ENCODE results near the gene TMEM184B.
A peak's percentile ranks its signal among the peaks of the same experiment; 100 is the strongest.

Gene TMEM184B

DNA sequence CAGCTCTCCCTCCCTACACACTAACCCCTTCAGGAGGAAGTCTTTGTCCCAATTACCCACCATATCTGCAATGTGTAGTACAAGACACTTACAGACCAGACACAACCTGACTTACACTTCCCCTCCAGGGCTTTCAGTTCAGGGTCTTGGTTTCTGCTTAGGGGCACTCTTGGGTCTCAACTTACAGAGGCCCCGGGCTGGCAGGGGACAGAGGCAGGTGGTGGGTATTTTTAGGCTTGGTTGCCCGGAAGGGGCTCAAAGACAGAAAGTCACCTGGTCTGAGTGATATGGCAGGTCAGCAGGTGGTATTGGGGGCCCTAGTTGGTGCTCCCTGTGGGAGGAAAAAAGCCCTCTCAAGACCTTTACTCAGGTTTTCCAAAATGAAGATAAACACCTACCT, 3.4 kb upstream of the TMEM184B start:
- Histone ChIP-seq H3K36me3 (ENCODE audit: control insufficient read depth, insufficient read depth, low read length) (no peaks in the 10 kb centered on the region), H3K4me3 (ENCODE audit: low read length) (no peak overlapping the region), H3K4me2 (ENCODE audit: low read length) (no peak overlapping the region), H3K79me2 (ENCODE audit: control insufficient read depth, insufficient read depth, low read length) (peaks cover 8% of the 10 kb centered on the region), H2BK120ac (ENCODE audit: low read depth, low read length) (no peak overlapping the region), H3K79me1 (ENCODE audit: low read length) (peaks cover 8% of the 10 kb centered on the region), H2BK15ac (replicated peaks; ENCODE audit: low read depth) (no peak overlapping the region), H3K27ac (ENCODE audit: low read depth, low read length) (no peak overlapping the region), H3K18ac (ENCODE audit: low read length) (no peak overlapping the region), H3K56ac (ENCODE audit: low read length) (no peak overlapping the region), H3K23ac (ENCODE audit: low read length) (no peak overlapping the region), H2BK5ac (ENCODE audit: low read length) (no peak overlapping the region), H4K8ac (ENCODE audit: low read depth, low read length) (no peak overlapping the region), H2AK5ac (ENCODE audit: low read length) (no peak overlapping the region), H3K9ac (ENCODE audit: low read length) (no peak overlapping the region), H3K4me1 (ENCODE audit: control insufficient read depth, low read depth, low read length) (peaks cover 3% of the 10 kb centered on the region), H4K5ac (ENCODE audit: low read length) (no peak overlapping the region), H3K4ac (ENCODE audit: low read depth, low read length) (no peak overlapping the region), H3K27me3 (ENCODE audit: insufficient read depth, low read length, poor library complexity) (no peaks in the 10 kb centered on the region)
- WGBS (ENCODE audit: extremely low coverage, insufficient coverage, low lambda C conversion rate), result no CpG with 5 or more reads among the region's 2 CpGs
- no peak for DNase-seq

DNA sequence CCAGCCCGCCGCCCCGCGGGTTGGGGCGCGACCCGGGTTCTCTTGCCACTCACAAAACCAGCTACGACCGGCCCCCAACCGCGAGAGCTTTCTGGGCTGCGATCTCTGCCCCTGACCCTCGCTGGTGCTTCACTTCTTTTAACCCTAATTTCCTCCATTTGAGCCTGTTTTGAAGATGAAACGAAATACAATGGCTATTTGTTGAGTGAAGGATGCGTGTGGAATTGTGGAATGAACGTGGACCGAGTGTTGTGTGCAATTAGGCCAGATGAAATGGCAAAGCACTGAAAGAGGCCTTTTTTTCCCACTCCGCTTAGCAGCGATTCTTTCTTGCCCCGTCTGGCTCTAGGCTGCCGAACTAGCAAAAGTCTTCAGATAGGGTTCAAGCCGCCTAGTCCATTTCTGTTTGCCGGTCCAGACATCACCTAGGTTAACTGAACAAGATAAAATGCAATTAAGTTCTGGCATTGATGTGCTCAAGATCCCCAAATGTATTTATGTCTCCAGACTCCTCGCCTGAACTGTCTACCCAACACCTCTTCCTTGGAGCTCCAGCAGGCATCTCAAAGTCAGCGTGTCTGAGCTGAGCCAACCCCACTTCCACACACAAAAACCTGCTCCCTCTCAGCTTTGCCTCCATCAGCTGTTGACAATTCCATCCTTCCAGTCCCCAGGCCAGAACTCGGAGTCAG, 471 bp upstream of the TMEM184B start:
- peak overlapping the region; percentile 98 for H3K4me2 ChIP-seq (ENCODE audit: low read length)
- peak overlapping the region; percentile 11 for H3K4me3 ChIP-seq (ENCODE audit: low read length)
- peaks cover 33% of the 10 kb centered on the region for H3K79me2 ChIP-seq (ENCODE audit: control insufficient read depth, insufficient read depth, low read length)
- H3K36me3 ChIP-seq (ENCODE audit: control insufficient read depth, insufficient read depth, low read length), result no peaks in the 10 kb centered on the region
- H3K4me1 ChIP-seq (ENCODE audit: control insufficient read depth, low read depth, low read length), result peaks cover 3% of the 10 kb centered on the region
- H2BK15ac ChIP-seq (replicated peaks; ENCODE audit: low read depth), result no peak overlapping the region
- no peak for DNase-seq
- peak overlapping the region; percentile 82 for H2AK5ac ChIP-seq (ENCODE audit: low read length)
- WGBS (ENCODE audit: extremely low coverage, insufficient coverage, low lambda C conversion rate), result no CpG with 5 or more reads among the region's 26 CpGs
- peaks cover 19% of the 10 kb centered on the region for H3K79me1 ChIP-seq (ENCODE audit: low read length)
- no peak overlapping the region for H3K23ac ChIP-seq (ENCODE audit: low read length)
- H4K5ac ChIP-seq (ENCODE audit: low read length), result peak overlapping the region; percentile 100
- H3K27me3 ChIP-seq (ENCODE audit: insufficient read depth, low read length, poor library complexity), result no peaks in the 10 kb centered on the region
- peak overlapping the region; percentile 92 for H3K56ac ChIP-seq (ENCODE audit: low read length)
- peak overlapping the region; percentile 73 for H3K4ac ChIP-seq (ENCODE audit: low read depth, low read length)
- H3K18ac ChIP-seq (ENCODE audit: low read length), result peak overlapping the region; percentile 97
- H3K9ac ChIP-seq (ENCODE audit: low read length), result peak overlapping the region; percentile 82
- H3K27ac ChIP-seq (ENCODE audit: low read depth, low read length), result no peak overlapping the region
- H2BK5ac ChIP-seq (ENCODE audit: low read length), result no peak overlapping the region
- peak overlapping the region; percentile 87 for H4K8ac ChIP-seq (ENCODE audit: low read depth, low read length)
- no peak overlapping the region for H2BK120ac ChIP-seq (ENCODE audit: low read depth, low read length)

DNA sequence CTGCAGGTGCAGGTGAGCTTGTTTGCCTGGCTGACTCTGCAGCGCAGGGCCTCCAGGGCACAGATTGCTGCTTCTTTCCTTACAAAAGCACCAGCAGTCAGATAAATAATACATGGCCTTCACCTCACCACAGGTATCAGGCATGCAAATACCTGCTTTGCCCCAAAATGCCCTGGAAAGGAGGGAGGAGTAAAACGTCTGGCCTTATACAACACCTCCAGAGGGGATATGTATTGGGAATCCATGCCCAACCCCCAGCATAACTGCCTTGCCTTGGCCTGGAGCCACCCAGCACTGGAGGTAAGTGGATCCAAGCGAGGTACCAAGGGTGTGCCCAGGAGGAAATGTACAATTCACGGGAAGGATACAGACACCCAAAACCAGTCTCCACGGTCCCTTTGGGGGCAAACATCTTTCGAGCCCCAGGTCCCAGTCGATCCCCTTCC, 860 bp downstream of the TMEM184B start:
- no peak overlapping the region for H3K4ac ChIP-seq (ENCODE audit: low read depth, low read length)
- no peak overlapping the region for H3K27ac ChIP-seq (ENCODE audit: low read depth, low read length)
- peaks cover 3% of the 10 kb centered on the region for H3K4me1 ChIP-seq (ENCODE audit: control insufficient read depth, low read depth, low read length)
- H3K36me3 ChIP-seq (ENCODE audit: control insufficient read depth, insufficient read depth, low read length), result no peaks in the 10 kb centered on the region
- peak overlapping the region; percentile 80 for H3K4me3 ChIP-seq (ENCODE audit: low read length)
- H4K5ac ChIP-seq (ENCODE audit: low read length), result no peak overlapping the region
- peak overlapping the region; percentile 94 for H3K56ac ChIP-seq (ENCODE audit: low read length)
- peak; percentile 64 for DNase-seq
- H3K27me3 ChIP-seq (ENCODE audit: insufficient read depth, low read length, poor library complexity), result no peaks in the 10 kb centered on the region
- peaks cover 23% of the 10 kb centered on the region for H3K79me1 ChIP-seq (ENCODE audit: low read length)
- peak overlapping the region; percentile 94 for H3K9ac ChIP-seq (ENCODE audit: low read length)
- H3K18ac ChIP-seq (ENCODE audit: low read length), result no peak overlapping the region
- no peak overlapping the region for H4K8ac ChIP-seq (ENCODE audit: low read depth, low read length)
- H2BK120ac ChIP-seq (ENCODE audit: low read depth, low read length), result no peak overlapping the region
- H3K79me2 ChIP-seq (ENCODE audit: control insufficient read depth, insufficient read depth, low read length), result peaks cover 37% of the 10 kb centered on the region
- no peak overlapping the region for H3K23ac ChIP-seq (ENCODE audit: low read length)
- H2BK15ac ChIP-seq (replicated peaks; ENCODE audit: low read depth), result no peak overlapping the region
- no CpG with 5 or more reads among the region's 7 CpGs for WGBS (ENCODE audit: extremely low coverage, insufficient coverage, low lambda C conversion rate)
- H3K4me2 ChIP-seq (ENCODE audit: low read length), result peak overlapping the region; percentile 28
- no peak overlapping the region for H2BK5ac ChIP-seq (ENCODE audit: low read length)
- no peak overlapping the region for H2AK5ac ChIP-seq (ENCODE audit: low read length)

DNA sequence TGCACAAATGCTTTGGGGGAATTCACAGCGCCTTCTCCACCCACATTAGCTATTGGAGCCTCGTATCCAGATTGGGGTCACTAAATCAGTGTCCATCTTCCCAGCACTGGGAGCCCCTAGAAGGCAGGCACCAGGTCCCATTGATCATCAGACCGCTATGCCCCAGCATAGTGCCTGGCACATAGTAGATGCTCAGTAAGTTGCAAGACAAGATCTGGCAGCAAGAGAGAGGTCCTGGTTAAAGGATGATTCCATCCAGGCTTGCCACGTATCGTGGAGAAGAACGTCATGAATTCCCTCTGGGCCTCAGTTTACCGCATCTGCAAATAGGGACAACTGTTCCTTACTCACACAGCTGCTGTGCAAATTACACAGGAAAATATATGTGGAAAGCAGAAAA, 1.7 kb downstream of the TMEM184B start:
- H3K27ac ChIP-seq (ENCODE audit: low read depth, low read length), result no peak overlapping the region
- peaks cover 25% of the 10 kb centered on the region for H3K79me1 ChIP-seq (ENCODE audit: low read length)
- H2BK120ac ChIP-seq (ENCODE audit: low read depth, low read length), result no peak overlapping the region
- no peak overlapping the region for H4K5ac ChIP-seq (ENCODE audit: low read length)
- H3K4me3 ChIP-seq (ENCODE audit: low read length), result no peak overlapping the region
- no peak overlapping the region for H2AK5ac ChIP-seq (ENCODE audit: low read length)
- no peak overlapping the region for H2BK15ac ChIP-seq (replicated peaks; ENCODE audit: low read depth)
- no peak overlapping the region for H3K18ac ChIP-seq (ENCODE audit: low read length)
- H3K36me3 ChIP-seq (ENCODE audit: control insufficient read depth, insufficient read depth, low read length), result no peaks in the 10 kb centered on the region
- no peak overlapping the region for H4K8ac ChIP-seq (ENCODE audit: low read depth, low read length)
- peaks cover 3% of the 10 kb centered on the region for H3K4me1 ChIP-seq (ENCODE audit: control insufficient read depth, low read depth, low read length)
- no peak overlapping the region for H3K4me2 ChIP-seq (ENCODE audit: low read length)
- no peak overlapping the region for H3K23ac ChIP-seq (ENCODE audit: low read length)
- H2BK5ac ChIP-seq (ENCODE audit: low read length), result no peak overlapping the region
- peaks cover 39% of the 10 kb centered on the region for H3K79me2 ChIP-seq (ENCODE audit: control insufficient read depth, insufficient read depth, low read length)
- no peak for DNase-seq
- H3K9ac ChIP-seq (ENCODE audit: low read length), result no peak overlapping the region
- no peak overlapping the region for H3K4ac ChIP-seq (ENCODE audit: low read depth, low read length)
- no peaks in the 10 kb centered on the region for H3K27me3 ChIP-seq (ENCODE audit: insufficient read depth, low read length, poor library complexity)
- no CpG with 5 or more reads among the region's 7 CpGs for WGBS (ENCODE audit: extremely low coverage, insufficient coverage, low lambda C conversion rate)
- no peak overlapping the region for H3K56ac ChIP-seq (ENCODE audit: low read length)

DNA sequence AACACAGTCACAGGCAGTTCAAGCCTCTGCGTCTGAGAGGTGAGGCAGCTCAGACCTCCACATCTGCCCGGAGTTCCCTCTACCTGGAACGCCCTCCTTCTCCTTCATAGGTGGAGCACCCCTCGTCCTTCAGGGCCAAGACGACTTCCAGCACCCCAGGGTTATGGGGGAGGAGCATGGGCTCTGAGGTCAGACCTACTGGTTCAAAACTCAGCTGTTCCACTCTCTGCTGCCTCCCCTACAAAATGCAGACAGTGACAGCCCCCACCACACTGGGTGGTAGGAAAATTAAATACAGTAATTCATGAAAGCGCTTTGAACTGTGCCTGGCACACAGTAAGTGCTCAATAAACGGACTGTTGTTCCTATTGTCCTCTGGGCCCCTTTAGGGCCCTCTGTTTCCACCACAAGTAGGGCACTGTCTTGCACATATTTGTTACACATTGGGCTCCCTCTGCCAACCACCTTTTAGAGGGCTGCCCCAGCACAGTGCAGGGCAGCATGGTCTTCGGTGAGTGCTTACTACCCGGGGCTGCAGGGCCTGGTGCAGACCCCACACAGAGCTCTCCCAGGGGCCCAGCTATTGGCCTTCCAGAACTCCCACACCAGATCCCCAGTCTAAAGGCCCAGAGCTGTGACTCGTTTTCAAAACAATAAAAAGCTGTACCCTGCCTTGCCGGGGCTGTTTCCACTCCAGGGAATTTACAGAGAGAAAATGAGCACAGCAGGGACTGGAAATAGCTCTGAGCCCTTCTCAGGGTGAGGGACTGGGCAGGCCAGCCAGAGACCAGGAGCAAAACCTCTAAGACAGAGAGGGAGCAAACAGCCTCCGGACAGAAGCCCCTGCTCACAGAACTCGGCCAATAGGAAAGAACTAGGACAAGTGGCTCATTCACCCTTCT, 2.5 kb downstream of the TMEM184B start:
- Histone ChIP-seq H4K8ac (ENCODE audit: low read depth, low read length) (no peak overlapping the region), H3K4ac (ENCODE audit: low read depth, low read length) (no peak overlapping the region), H2BK120ac (ENCODE audit: low read depth, low read length) (no peak overlapping the region), H2BK15ac (replicated peaks; ENCODE audit: low read depth) (no peak overlapping the region), H3K27me3 (ENCODE audit: insufficient read depth, low read length, poor library complexity) (no peaks in the 10 kb centered on the region), H3K36me3 (ENCODE audit: control insufficient read depth, insufficient read depth, low read length) (no peaks in the 10 kb centered on the region), H4K5ac (ENCODE audit: low read length) (no peak overlapping the region), H3K79me2 (ENCODE audit: control insufficient read depth, insufficient read depth, low read length) (peaks cover 43% of the 10 kb centered on the region), H3K4me1 (ENCODE audit: control insufficient read depth, low read depth, low read length) (peaks cover 3% of the 10 kb centered on the region), H3K56ac (ENCODE audit: low read length) (no peak overlapping the region), H3K4me3 (ENCODE audit: low read length) (no peak overlapping the region), H3K79me1 (ENCODE audit: low read length) (peaks cover 28% of the 10 kb centered on the region), H3K4me2 (ENCODE audit: low read length) (no peak overlapping the region), H3K27ac (ENCODE audit: low read depth, low read length) (no peak overlapping the region), H2BK5ac (ENCODE audit: low read length) (no peak overlapping the region), H2AK5ac (ENCODE audit: low read length) (no peak overlapping the region), H3K9ac (ENCODE audit: low read length) (no peak overlapping the region), H3K18ac (ENCODE audit: low read length) (no peak overlapping the region), H3K23ac (ENCODE audit: low read length) (no peak overlapping the region)
- WGBS (ENCODE audit: extremely low coverage, insufficient coverage, low lambda C conversion rate), result no CpG with 5 or more reads among the region's 13 CpGs
- DNase-seq, result no peak
